T-helper 22 cell (primary cell): Measurements from ENCODE around the gene CRTAP.
A peak's percentile ranks its signal among the peaks of the same experiment; 100 is the strongest.
"Not testable (repeated sequence)": the region's sequence is repeated elsewhere in the genome, so short reads cannot be mapped to it uniquely, and the experiment has no call there.

Experiments used
- DNase-seq: peaks from one replicate; pipeline ENCODE4 v3.0.0-alpha.2; 2020; ENCODE audit warnings: low read depth

Gene CRTAP

DNA sequence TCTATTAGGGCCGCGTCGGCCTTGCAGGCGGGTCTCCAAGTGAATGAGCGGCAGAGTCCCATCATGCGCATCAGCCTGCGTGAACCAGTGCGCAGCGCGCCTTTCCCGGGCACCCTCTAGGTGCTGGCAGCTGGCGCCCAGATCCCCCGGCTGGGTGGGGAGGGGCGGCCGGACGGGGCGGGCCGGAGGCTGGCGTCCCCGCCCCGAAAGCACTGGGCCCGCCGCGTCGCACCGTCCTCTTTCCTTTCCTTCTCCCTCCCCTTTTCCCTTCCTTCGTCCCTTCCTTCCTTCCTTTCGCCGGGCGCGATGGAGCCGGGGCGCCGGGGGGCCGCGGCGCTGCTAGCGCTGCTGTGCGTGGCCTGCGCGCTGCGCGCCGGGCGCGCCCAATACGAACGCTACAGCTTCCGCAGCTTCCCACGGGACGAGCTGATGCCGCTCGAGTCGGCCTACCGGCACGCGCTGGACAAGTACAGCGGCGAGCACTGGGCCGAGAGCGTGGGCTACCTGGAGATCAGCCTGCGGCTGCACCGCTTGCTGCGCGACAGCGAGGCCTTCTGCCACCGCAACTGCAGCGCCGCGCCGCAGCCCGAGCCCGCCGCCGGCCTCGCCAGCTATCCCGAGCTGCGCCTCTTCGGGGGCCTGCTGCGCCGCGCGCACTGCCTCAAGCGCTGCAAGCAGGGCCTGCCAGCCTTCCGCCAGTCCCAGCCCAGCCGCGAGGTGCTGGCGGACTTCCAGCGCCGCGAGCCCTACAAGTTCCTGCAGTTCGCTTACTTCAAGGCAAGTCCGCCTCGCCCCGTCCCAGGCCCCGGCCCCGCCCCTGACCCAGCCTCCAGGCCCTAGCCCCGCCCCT, at the start of gene CRTAP:
TSS of gene CRTAP (plus strand) at position 243 of the 850 bp plus-strand sequence. CDS start at position 307, 64 bp downstream.
- peak; percentile 79 for DNase-seq

- no peak for DNase-seq
Observed at GRCh38 chr3:33064929-33065328, 48.9 kb upstream of the CRTAP start.

GRCh38 chr3:33067484-33067883, 46.3 kb upstream of the CRTAP start:
- DNase-seq, result peak; percentile 39

- not testable (repeated sequence) for DNase-seq
Observed at GRCh38 chr3:33069862-33070261, 44.0 kb upstream of the CRTAP start.

DNA sequence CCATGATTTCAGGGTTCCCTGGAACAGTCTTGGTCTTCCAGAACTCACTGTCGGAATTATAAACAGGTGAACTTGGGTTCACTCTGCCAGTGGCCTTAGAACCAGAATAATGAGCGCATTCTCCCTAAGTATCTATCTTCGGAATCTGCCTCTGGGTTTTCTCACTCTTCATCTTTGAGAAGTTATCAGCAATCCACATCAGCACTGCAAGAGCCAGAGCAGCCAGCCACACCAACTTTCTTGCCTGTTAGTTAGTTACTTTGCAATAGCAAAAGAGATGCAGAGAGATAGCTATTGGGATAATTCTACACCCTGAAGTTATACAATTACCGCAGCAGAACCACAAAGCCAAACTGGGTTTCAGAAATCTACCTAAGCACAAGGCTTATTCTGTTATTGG, 42.6 kb upstream of the CRTAP start:
- DNase-seq, result no peak

GRCh38 chr3:33071946-33072345, 41.9 kb upstream of the CRTAP start:
- DNase-seq, result no peak

DNA sequence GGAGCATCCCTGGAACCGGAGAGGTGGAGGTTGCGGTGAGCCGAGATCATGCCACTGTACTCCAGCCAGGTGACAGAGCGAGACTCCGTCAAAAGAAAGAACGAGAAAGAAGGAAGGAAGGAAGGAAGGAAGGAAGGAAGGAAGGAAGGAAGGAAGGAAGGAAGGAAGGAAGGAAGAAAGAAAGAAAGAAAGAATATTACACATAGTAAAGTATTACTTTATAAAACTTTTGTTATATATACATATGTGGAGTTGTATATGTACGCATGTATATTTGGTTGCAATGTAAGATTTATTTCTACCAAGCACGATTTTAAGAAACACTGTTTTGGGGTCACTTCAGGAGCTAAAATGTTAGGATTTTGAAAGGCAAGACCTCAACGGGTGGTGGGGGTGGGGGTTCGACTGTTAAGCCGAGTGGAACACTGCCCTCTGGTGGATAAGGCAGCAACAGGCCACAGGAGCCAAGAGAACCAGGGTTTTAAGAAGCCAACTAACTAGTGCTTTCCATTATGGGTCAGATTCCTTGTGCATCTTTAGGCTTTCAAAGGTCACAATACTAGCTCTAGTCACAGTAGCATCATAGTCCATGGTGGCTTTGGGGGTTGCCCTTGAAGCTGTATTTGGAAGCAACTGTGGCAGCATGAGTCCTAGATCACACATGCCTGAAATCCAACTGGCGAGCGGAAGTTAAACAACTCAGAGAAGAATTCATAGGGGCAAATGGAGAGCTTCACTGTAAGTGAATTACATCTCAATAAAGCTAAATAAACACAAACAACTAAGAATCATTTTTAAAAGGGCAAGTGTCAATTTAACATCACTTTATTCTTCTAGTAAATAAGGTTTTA, 39.4 kb upstream of the CRTAP start:
- DNase-seq, result no peak

GRCh38 chr3:33075995-33076394, 37.8 kb upstream of the CRTAP start:
- no peak for DNase-seq

DNA sequence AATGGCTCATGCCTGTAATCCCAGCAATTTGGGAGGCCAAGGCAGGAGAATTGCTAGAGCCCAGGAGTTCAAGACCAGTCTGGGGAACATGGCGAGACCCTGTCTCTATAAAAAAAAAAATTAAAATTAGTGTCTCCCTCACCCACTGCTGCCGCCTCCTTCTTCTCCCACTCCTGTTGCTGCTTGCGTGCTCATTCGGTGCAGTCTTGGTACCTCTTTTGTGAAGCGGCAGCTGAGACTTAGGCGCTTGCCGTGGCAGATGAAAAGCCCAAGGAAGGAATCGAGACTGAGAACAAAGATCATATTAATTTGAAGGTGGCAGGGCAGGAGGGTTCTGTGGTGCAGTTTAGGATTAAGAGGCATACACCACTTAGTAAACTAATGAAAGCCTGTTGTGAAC, 36.9 kb upstream of the CRTAP start:
- no peak for DNase-seq

DNA sequence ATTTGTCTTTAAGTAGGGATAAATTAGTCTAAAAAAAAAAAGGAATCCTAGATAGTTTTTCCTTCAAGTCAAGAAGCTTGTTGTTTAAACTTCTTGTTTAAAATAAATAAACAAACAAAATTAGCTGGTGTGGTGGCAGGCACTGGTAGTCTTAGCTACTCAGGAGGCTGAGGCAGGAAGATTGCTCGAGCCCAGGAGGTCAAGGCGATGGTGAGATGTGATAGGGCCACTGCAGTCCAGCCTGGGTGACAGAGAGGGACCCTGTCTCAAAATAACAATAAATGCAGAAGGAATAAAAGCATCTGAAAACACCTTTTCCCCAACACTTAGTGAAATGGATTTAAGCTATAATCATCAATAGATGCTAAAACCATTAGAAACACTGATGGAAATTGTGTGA, 35.8 kb upstream of the CRTAP start:
- DNase-seq, result no peak

GRCh38 chr3:33079813-33080212, 34.0 kb upstream of the CRTAP start:
- not testable (repeated sequence) for DNase-seq

- DNase-seq, result no peak
Observed at GRCh38 chr3:33081812-33082211, 32.0 kb upstream of the CRTAP start.

GRCh38 chr3:33083958-33084357, 29.9 kb upstream of the CRTAP start:
- no peak for DNase-seq

- no peak for DNase-seq
Observed at GRCh38 chr3:33088691-33089090, 25.1 kb upstream of the CRTAP start.

GRCh38 chr3:33089515-33089914, 24.3 kb upstream of the CRTAP start:
- no peak for DNase-seq

- no peak for DNase-seq
Observed at GRCh38 chr3:33091746-33092145, 22.1 kb upstream of the CRTAP start.

GRCh38 chr3:33092496-33093254, 21.1 kb upstream of the CRTAP start:
- no peak for DNase-seq

- DNase-seq, result no peak
Observed at GRCh38 chr3:33093847-33094246, 20.0 kb upstream of the CRTAP start.

DNA sequence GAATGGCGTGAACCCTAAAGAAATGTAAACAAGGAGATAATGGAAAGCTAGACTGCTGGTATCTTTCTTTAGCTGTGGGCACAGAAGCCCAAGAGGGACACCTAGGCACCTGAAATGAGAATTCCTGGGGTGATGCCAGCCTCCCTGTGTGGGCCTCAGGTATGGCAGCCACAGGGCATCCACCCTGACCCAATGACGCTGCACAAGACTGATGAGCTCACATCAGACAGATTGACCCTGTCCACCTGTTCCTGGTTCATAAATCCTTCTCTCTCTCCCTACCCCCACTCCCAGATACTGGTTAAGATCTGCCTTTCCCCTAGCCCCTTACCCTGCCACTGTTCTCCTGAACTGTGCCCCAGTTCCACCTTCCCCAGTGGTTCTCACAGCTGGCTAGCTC, 18.4 kb upstream of the CRTAP start:
- DNase-seq, result no peak

GRCh38 chr3:33096093-33096868, 17.5 kb upstream of the CRTAP start:
- peak; percentile 29 for DNase-seq

DNA sequence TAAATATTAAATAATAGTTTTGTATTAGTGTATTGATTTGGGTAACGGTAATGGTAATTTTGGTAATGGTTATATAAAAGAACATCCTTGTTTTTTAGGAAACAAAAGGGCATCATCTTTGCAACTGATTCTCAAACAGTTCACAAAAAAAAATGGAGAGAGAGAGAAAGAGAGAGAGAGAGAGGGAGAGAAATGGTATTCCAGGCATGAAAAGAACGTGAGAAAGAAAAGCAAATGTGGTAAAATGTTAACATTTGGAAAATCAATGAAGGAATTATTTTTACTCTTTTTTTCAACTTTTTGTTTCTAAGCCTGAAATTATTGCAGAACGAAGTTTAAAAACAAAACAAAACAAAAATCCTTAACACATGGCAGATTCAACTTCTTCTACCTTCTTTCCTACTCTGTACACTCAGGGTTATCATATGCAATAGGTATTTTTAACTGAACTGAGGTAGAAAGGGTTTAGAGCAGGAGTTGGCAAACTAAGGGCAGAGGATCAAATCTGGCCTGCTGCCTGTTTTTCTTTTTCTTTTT, 14.6 kb upstream of the CRTAP start:
- no peak for DNase-seq
